Stimulated activated naive CD8-positive, alpha-beta T cell treated with anti-CD3 and anti-CD28 coated beads, Interleukin-15, Interleukin-2, amounts not matched to agents 100 ng/mL and 50 ng/mL, for 24 hours (primary cell): ENCODE measurements around the gene AKR7A3.
A peak's percentile ranks its signal among the peaks of the same experiment; 100 is the strongest.
"Not testable (repeated sequence)": the region's sequence is repeated elsewhere in the genome, so short reads cannot be mapped to it uniquely, and the experiment has no call there.

Experiments used
- H3K27ac Mint-ChIP-seq: one replicate; pipeline ENCODE4 v1.8.0; 2021; ENCODE audit warnings: mild to moderate bottlenecking, mixed read lengths
- H3K27me3 Mint-ChIP-seq: one replicate; pipeline ENCODE4 v1.8.0; 2021; ENCODE audit warnings: mixed read lengths
- H3K36me3 Mint-ChIP-seq: one replicate; pipeline ENCODE4 v1.8.0; 2021; ENCODE audit warnings: low read depth, mixed read lengths
- H3K4me1 Mint-ChIP-seq: one replicate; pipeline ENCODE4 v1.8.0; 2021; ENCODE audit warnings: low read depth, mixed read lengths
- H3K4me3 Mint-ChIP-seq: one replicate; pipeline ENCODE4 v1.8.0; 2021; ENCODE audit warnings: mild to moderate bottlenecking, mixed read lengths
- H3K9me3 Mint-ChIP-seq: one replicate; pipeline ENCODE4 v1.8.0; 2021; ENCODE audit warnings: mixed read lengths

AKR7A3 gene

DNA sequence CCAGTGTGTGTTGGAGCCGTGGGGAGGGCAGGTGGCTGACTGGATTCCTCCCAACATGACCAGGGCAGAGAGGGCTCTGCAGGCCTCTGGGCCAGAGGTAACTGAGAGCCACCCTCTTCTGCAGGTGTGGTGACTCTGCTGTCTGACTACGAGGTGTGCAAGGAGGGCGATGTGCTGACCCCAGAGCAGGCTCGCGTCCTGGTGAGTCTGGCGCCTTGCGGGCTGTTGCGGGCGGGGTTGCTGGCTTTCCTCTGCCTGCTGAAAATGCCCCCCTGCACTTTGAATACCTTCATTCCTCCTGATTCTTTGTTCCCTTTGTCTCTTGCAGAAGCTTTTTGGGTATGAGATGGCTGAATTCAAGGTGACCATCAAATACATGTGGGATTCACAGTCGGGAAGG is 30.2 kb downstream of the AKR7A3 start:
- H3K9me3 Mint-ChIP-seq: no peaks in the 10 kb centered on the region
- peaks cover 71% of the 10 kb centered on the region for H3K36me3 Mint-ChIP-seq
- H3K27ac Mint-ChIP-seq: peak overlapping the region; percentile 49
- no peak overlapping the region for H3K4me3 Mint-ChIP-seq
- H3K27me3 Mint-ChIP-seq: no peaks in the 10 kb centered on the region
- H3K4me1 Mint-ChIP-seq: peaks cover 41% of the 10 kb centered on the region

DNA sequence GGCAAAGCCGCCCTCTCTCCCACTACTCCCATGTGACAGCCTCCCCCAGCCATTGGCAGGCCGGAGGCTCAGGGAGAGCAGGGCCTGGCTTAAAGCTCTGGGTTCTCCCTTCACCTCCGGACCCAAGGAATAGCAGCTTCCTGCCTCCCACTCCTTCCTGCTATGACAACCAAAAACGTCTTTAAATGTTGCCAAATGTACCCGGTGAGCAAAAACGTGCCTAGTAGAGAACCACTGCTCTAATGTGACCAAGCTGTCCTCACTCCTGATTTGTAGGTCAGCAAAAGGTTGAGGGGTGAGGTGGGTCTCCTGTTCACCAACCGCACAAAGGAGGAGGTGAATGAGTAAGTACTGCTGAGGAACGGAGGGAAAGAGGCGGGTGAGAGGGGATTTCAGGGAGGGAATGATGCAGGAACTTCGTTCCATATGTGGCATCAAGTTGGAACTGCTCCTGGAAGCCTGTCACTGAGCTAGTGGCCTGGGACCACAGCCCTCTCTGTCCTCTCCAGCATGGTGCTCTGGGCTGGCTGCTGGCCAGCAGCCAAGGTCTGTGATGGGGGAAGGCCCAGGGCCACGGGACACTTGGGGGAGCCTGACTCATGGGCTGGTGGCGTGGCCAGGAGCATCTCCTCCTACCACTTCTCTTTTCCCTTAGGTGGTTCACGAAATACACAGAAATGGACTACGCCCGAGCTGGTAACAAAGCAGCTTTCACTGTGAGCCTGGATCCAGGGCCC is 31.2 kb downstream of the AKR7A3 start:
- H3K27me3 Mint-ChIP-seq: no peaks in the 10 kb centered on the region
- peaks cover 78% of the 10 kb centered on the region for H3K36me3 Mint-ChIP-seq
- peak overlapping the region; percentile 13 for H3K4me3 Mint-ChIP-seq
- H3K27ac Mint-ChIP-seq: peak overlapping the region; percentile 81
- H3K4me1 Mint-ChIP-seq: peaks cover 48% of the 10 kb centered on the region
- no peaks in the 10 kb centered on the region for H3K9me3 Mint-ChIP-seq

DNA sequence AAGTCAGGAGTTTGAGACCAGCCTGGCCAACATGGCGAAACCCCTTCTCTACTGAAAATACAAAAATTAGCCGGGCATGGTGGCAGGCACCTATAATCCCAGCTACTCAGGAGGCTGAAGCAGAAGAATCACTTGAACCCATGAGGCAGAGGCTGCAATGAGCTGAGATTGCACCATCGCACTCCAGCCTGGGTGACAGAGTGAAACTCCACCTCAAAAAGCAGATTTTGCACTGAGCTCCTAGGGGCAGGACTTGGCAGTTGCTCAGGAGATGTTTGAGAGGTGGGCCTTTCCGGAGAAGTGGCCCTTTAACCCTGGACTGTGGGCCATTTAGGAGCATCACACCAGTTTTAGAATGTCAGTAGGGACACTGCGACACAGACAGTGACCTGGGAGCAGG is 32.3 kb downstream of the AKR7A3 start:
- not testable (repeated sequence) for H3K27me3 Mint-ChIP-seq, H3K4me3 Mint-ChIP-seq, H3K9me3 Mint-ChIP-seq
- H3K36me3 Mint-ChIP-seq: peaks cover 78% of the 10 kb centered on the region
- H3K4me1 Mint-ChIP-seq: peaks cover 48% of the 10 kb centered on the region
- H3K27ac Mint-ChIP-seq: peak overlapping the region; percentile 81

DNA sequence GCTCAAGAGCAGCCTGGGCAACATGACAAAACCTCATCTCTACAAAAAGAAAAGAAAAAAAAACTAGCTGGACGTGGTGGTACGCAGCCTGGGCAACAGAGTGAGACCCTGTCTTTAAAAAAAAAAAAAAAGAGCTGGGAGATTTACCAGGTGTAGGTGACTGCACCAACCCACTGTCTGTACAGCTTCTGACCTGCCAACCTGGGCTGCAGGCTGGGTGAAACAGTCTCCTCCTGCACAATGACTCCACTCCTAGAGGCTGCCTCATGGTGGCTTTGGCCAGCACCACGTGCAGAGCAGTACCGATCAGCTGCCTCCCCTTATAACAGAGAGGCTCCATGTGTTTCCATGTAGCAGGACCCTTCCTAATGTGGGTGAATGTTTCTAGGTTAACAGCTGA is 33.3 kb downstream of the AKR7A3 start:
- no peak overlapping the region for H3K4me3 Mint-ChIP-seq

DNA sequence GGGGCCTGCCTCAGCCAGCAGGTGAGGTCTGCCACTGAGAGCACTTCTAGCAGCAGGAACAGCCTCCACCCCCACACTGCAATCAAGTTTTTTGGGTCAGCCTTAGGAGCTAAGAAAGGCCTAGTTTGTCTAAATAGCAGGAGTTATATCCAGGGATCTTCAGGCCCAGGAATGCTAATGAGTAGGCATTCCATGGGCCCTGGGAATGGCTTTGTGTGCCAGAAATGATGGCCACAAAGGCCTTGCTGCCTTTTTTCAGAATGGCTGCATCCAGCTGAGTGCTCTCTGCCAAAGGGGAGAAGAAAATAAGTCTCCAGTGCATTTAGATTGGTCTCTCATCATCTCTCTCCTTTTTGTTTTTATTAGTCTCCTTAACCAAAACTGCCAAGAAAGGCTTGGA is 34.2 kb downstream of the AKR7A3 start:
- Mint-ChIP-seq H3K4me1 (peaks cover 60% of the 10 kb centered on the region), H3K36me3 (peaks cover 63% of the 10 kb centered on the region), H3K4me3 (peak overlapping the region; percentile 20), H3K27ac (peak overlapping the region; percentile 57), H3K9me3 (no peaks in the 10 kb centered on the region), H3K27me3 (no peaks in the 10 kb centered on the region)

More for the DNA sequence above, 33.3 kb downstream of the AKR7A3 start:
- H3K27me3 Mint-ChIP-seq: no peaks in the 10 kb centered on the region
- peak overlapping the region; percentile 57 for H3K27ac Mint-ChIP-seq
- no peaks in the 10 kb centered on the region for H3K9me3 Mint-ChIP-seq
- H3K4me1 Mint-ChIP-seq: peaks cover 53% of the 10 kb centered on the region
- peaks cover 72% of the 10 kb centered on the region for H3K36me3 Mint-ChIP-seq

DNA sequence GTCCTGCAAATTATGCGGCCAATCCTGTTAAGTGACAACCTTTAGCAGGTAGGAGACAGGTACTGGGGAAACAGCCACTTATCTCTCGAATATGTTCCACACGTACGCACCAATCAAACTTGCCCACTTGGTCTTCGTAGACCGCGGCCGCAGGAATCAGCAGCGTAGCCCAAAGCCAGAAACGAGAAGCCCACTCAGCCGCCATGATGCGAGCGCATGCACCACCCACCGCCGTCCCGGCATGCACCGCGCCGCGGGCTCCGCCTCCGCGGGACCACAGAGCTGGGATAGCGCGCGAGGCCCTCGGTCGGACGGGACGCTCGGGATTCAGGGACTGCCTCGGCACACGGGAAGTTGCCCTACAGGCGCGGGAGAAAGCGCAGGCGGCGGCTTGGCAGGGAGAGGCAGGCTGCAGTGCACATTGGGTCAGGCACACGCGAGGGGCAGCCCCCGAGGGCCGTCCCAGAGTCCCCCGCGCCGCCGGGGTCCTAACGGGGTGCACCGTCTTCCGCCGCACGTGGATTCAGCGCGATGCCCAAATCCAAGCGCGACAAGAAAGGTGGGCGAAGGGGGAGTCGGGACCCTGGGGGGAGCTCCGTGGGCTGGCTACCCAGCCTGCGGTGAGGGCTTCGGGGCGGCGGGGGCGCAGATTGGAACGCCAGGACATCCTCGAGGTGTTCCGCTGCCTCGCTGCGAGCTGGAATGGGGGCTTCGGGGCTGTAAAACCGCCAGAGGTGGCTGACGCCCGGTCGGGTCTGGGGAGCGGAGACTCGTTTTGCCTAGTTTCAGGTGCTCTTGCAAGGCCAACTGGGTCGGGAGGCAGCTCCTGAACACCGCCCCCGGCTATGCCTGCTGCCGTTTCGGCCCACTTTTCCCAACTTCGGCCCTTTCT is 37.0 kb downstream of the AKR7A3 start, which contains the start of the genes EMC1 and MRTO4:
EMC1 (minus strand) TSS at position 220 of the 892 bp plus-strand sequence; CDS start at position 205, 15 bp downstream.
MRTO4 (plus strand) TSS at position 501 of the 892 bp plus-strand sequence; CDS start at position 532, 31 bp downstream.
- H3K27ac Mint-ChIP-seq: peak within 1 kb of the TSS; percentile 100
- peaks cover 34% of the 10 kb centered on the region for H3K36me3 Mint-ChIP-seq
- peak within 1 kb of the TSS; percentile 100 for H3K4me3 Mint-ChIP-seq
- peaks cover 47% of the 10 kb centered on the region for H3K4me1 Mint-ChIP-seq
- H3K9me3 Mint-ChIP-seq: no peaks in the 10 kb centered on the region
- H3K27me3 Mint-ChIP-seq: no peaks in the 10 kb centered on the region

DNA sequence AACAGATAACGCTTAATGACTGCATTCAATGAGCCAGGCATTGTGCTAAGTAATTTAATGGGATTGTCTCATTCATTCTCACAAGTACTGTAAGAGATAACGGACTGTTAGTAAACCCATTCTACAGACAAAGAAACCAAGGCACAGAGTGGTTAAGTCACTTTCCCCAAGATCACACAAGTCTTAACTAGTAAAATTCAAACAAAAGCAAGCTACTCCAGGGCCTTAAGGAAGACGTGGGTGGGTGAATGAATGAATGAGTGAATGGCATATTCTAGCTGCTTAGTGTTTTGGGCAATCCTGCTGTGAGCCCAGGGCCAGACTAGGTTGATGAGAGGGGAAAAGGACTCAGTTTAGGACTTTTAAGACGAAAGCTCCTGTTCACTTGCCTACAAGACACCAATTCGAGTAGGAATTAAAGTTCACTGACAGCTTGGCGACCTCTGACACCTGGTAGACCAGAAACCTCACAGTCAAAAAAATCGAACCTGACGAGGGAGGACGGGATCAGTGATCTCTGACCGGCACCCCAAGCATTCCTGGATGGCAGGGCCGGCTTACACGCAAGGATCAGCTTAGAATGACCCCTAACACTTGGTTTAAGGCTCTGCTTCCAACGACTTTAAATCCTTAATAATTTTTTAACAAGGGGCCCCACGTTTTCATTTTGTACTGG is 37.8 kb downstream of the AKR7A3 start:
- Mint-ChIP-seq H3K36me3 (peaks cover 28% of the 10 kb centered on the region), H3K4me3 (peak overlapping the region; percentile 100), H3K27me3 (no peaks in the 10 kb centered on the region), H3K27ac (peak overlapping the region; percentile 100), H3K4me1 (peaks cover 41% of the 10 kb centered on the region), H3K9me3 (no peaks in the 10 kb centered on the region)

DNA sequence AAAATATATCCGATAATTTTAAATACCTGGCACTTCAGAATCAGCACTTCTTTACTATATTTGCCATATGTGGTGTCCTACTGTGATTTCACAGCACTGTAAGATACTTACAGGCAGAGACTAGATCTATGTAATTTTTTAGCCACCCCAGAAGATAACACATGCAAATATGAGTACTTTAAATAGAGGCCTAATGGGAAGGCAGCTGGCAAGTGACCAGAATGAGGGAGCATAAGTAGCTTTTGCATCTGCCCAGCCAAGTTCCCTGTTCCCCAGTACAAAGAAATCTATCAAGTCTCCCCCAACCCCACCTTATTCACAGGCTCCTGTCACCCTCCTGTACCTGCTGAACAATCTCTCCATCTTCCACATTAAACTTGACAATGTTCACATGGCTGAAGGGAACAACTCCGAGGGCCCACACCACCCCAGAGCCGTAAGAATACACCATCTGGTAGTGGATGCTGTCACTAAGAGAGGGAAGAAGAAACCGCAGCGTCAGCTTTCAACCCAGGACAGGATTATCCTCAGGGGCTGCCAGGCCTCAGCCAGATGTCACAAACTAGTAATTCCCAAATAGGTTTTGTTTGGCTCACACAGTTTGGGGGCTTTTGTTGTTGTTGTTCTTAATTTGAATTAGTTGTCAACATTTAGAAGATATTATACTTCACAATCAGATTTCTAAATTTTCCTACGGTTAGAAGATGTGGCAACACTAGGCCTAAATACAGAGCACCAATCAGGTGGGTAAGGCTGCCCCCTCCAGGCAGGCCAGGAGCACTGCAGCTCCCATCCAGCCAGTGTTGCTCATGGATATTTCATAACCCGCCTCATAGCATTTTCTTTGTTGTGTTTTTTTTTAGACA is 47.7 kb downstream of the AKR7A3 start:
- H3K27ac Mint-ChIP-seq: no peak overlapping the region
- H3K4me3 Mint-ChIP-seq: no peak overlapping the region
- H3K4me1 Mint-ChIP-seq: no peaks in the 10 kb centered on the region
- peaks cover 73% of the 10 kb centered on the region for H3K36me3 Mint-ChIP-seq
- H3K27me3 Mint-ChIP-seq: no peaks in the 10 kb centered on the region
- no peaks in the 10 kb centered on the region for H3K9me3 Mint-ChIP-seq

DNA sequence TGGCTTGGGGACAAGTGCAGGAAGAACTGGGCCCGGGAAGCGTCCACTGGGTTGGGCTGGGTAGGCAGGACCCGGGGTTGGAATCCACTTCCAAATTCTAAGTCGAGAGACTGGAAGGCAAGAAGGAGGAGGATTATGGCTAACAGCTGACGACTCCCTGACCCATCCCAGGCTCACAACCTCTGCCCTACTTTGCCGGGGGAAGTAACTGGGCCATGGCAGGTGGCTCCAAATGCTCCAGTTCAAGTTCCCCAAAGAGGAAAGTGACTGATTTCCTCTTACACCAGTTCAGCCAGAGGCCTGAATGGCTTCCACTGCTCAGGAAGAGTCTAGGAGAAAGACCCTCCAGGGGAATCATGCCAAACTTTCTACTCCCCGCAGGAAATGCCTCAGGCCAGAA is 48.7 kb downstream of the AKR7A3 start:
- Mint-ChIP-seq H3K4me1 (no peaks in the 10 kb centered on the region), H3K27ac (no peak overlapping the region), H3K36me3 (peaks cover 69% of the 10 kb centered on the region)

DNA sequence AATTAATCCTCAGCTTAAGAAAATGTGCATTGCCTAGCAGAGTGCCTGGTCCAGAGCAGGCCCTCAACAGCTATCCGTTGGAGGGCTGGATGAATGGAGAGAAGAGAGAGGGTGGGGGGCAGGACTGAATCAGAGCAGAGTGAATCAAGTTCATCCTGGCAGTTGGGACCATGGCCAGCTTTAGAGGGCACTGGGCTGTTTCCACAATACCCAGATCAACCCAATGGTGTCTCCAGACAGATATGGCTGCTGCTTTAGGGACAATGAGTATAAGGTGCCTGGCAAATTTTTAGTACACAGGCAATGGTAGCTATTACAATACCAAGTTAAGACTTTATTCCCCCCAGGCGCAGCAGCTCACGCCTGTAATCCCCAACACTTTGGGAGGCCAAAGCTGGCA is 54.3 kb downstream of the AKR7A3 start:
- Mint-ChIP-seq H3K4me3 (no peak overlapping the region), H3K4me1 (no peaks in the 10 kb centered on the region), H3K27me3 (no peaks in the 10 kb centered on the region), H3K9me3 (no peaks in the 10 kb centered on the region), H3K36me3 (peaks cover 64% of the 10 kb centered on the region), H3K27ac (no peak overlapping the region)

More for the DNA sequence above, 48.7 kb downstream of the AKR7A3 start:
- Mint-ChIP-seq H3K27me3 (no peaks in the 10 kb centered on the region), H3K4me3 (no peak overlapping the region), H3K9me3 (no peaks in the 10 kb centered on the region)
